ENCODE data around the gene TOMM40. TPM values are rescaled to one million over a fixed set of nuclear protein-coding genes. Genes with fewer than 3 reads are reported as not detected.
"Not testable (repeated sequence)": the region's sequence is repeated elsewhere in the genome, so short reads cannot be mapped to it uniquely, and the experiment has no call there.

TOMM40 gene
- 265 and 461 TPM in 2 replicates for total RNA-seq (2014; rRNA removed; shearing (Covaris generic); ENCODE audit: low replicate concordance)

- Histone ChIP-seq H3K9me3 (no peaks in the 10 kb centered on the region), H3K36me3 (peaks cover 51% of the 10 kb centered on the region), H3K27me3 (no peaks in the 10 kb centered on the region), H3K4me3 (peak within 1 kb of the TSS; percentile 91)
- peak; percentile 42 for DNase-seq
These were observed at the start of gene TOMM40 for GRCh38 chr19:44891016-44891882. TSS of gene TOMM40 (plus strand) at chr19:44891254. CDS start at chr19:44891416, 162 bp downstream.

- no peaks in the 10 kb centered on the region for H3K36me3 ChIP-seq
- no peaks in the 10 kb centered on the region for H3K9me3 ChIP-seq
- H3K27me3 ChIP-seq, result no peaks in the 10 kb centered on the region
- DNase-seq, result no peak
- H3K4me3 ChIP-seq, result peak overlapping the region; percentile 78
These were observed 45.8 kb upstream of the TOMM40 start for GRCh38 chr19:44845286-44845611.

DNA sequence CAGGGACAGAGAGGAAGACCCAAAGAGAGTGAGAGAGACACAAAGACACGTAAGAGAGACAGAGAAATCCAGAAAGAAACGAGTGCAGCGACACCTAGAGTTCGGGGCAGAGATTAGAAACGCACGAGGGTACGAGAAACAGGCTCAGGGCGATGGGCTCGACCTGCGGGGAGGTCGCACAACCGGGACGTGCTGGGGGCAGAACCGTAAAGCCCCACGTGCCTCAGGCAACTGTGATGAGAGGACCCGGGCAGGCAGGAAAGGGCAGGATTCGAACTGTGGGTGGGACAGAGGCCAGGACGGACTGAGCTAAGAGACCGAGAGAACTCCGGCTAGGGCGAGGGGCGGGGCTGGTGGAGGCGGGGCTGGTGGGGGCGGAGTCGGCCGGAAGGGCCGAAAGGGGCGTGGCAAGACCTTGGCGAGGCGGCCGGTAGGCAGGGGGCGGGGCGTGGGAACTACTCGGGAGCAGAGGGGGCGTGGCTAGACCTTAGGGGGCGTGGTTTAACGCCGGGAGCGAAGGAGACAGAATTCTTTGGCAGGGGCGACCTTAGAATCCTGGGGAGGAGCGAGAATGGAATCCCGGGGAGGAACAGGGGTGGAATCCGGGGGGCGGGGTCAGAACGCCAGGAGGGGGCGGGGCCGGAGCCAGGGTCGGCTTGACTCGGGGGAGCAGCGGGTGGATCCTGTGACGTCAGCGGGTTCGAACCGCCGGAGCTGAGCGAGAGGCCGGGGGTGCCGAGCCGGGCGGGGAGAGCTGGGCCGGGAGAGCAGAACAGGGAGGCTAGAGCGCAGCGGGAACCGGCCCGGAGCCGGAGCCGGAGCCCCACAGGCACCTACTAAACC is 45.2 kb upstream of the TOMM40 start, which contains the start of gene NECTIN2:
Gene NECTIN2 (plus strand): TSS at position 686 of the 843 bp plus-strand sequence. CDS start 229 bp downstream, outside the sequence.
- no peaks in the 10 kb centered on the region for H3K9me3 ChIP-seq
- H3K36me3 ChIP-seq, result no peaks in the 10 kb centered on the region
- H3K27me3 ChIP-seq, result no peaks in the 10 kb centered on the region
- peak; percentile 97 for DNase-seq
- H3K4me3 ChIP-seq, result peak within 1 kb of the TSS; percentile 78

DNA sequence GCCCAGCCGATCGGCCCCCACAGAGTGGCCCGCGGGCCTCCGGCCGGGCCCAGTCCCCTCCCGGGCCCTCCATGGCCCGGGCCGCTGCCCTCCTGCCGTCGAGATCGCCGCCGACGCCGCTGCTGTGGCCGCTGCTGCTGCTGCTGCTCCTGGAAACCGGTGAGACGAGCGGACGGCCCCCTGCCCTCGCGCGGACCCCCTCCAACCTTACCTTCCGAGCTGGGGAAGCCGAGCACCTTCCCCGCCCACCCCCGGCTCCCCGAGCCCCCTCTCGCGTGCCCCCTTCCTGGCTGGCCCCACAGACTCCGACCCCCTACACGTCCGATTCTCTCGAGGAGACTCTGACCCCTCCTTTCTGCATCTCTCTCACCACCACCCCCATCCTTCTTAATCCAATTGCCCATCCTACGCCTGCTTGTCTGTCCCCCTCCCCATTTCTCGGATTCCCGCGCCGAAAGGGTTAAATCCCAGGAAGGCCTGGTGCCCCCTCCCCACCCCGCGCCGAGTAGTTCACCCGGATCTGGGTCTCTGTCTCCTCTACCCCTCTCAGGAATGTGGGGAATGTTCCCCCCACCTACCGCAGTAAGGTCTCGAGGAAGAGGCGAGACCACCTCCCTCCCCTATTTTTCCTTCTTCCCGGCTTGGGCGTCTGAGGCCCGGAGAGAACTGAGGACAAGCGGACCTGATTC is 44.5 kb upstream of the TOMM40 start:
- DNase-seq, result peak; percentile 22
- Histone ChIP-seq H3K27me3 (no peaks in the 10 kb centered on the region), H3K4me3 (peak overlapping the region; percentile 78), H3K9me3 (no peaks in the 10 kb centered on the region), H3K36me3 (no peaks in the 10 kb centered on the region)

DNA sequence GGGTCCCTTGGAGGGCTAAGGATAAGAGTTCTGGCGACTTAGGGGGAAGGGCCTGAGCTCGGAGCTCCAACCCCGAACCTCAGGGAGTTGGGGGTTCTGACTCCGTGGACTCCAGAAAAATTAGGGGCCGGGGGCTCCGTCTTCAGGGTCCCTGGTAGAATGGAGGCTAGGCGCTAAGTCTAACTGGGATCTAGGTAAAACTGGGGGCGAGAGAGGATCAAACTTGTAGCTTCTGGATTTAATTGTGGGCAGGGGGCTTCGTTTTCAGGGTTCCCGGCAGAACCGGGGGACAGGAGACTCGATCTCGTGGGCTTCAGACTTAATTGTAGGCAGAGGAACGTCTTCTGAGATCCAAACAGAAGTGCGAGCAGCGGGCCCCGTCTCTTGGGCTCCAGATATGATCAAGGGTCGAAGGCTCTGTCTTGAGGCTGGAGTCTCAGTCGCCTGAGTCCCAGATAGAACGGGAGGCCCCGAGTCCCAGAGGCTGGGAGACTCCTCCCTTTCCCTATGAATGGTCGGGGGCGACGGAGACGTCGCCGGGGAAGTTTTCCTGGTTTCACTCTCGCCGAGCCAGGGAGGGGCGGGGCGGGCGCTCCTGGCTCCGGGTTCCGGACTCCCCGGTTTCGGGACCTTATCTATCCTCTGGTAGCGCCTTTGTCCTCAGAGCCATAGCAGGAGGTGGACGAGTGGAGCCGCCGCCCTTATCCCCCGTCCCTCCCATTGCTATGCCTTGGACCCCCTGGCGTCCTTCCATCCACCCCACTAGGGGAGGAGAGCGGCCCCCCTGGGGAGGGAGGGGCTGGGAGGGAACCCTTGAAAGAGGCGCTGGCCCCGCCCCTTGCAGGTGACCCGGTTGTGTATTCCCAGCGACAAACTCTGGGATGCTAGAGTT is 43.7 kb upstream of the TOMM40 start:
- peak; percentile 35 for DNase-seq
- H3K4me3 ChIP-seq, result peak overlapping the region; percentile 78
- H3K36me3 ChIP-seq, result no peaks in the 10 kb centered on the region
- H3K9me3 ChIP-seq, result no peaks in the 10 kb centered on the region
- H3K27me3 ChIP-seq, result no peaks in the 10 kb centered on the region

GRCh38 chr19:44848036-44848811 is 42.8 kb upstream of the TOMM40 start:
- H3K4me3 ChIP-seq, result peak overlapping the region; percentile 78
- no peaks in the 10 kb centered on the region for H3K9me3 ChIP-seq
- no peaks in the 10 kb centered on the region for H3K27me3 ChIP-seq
- no peak for DNase-seq
- no peaks in the 10 kb centered on the region for H3K36me3 ChIP-seq

- no peak for DNase-seq
- Histone ChIP-seq H3K36me3 (no peaks in the 10 kb centered on the region), H3K4me3 (no peak overlapping the region), H3K27me3 (no peaks in the 10 kb centered on the region), H3K9me3 (no peaks in the 10 kb centered on the region)
These were observed 42.1 kb upstream of the TOMM40 start for GRCh38 chr19:44848812-44849447.

DNA sequence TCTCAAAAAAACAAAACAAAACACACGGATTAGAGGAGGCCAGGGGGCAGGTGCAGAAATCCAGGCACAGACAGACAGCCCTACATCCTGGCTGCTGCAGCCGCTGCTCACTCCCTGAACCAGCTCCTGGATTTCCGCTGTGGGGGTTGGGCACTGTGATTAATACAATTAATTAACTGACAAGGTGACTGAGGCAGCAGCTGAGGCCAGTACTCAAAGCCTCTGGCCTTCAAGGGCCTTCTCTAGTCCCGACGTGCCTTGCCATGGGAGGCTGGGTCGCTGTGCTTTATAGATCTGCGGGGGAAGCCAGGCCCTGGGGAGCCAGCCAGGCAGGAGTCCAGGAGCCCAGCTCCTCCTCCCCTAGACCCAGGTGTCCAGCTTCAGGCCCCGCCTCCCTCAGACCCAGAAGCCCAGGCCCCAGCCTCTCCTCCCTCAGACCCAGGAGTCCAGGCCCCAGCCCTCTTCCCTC is 40.4 kb upstream of the TOMM40 start:
- H3K27me3 ChIP-seq, result no peaks in the 10 kb centered on the region
- no peaks in the 10 kb centered on the region for H3K36me3 ChIP-seq
- no peaks in the 10 kb centered on the region for H3K9me3 ChIP-seq
- H3K4me3 ChIP-seq, result no peak overlapping the region
- DNase-seq, result no peak

DNA sequence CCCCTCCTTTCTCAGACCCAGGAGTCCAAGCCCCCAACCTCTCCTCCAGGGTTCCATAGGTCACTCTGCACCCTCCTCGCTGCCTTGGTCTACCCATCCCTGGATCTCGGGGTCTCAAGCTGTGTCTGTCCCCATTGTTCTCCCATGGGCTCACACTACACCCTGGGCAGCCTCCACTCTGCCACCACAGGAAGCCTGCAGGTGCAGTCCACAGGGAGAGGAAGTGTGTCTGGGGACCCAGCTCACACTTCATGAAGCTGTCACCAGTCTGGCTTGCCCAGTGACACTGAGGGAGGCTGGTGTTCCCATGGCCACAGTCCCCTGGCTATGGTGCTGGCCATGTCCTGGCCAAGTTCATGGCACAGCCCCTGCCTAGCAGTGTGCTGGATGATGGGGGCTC is 39.6 kb upstream of the TOMM40 start:
- no peak for DNase-seq
- Histone ChIP-seq H3K27me3 (no peaks in the 10 kb centered on the region), H3K9me3 (no peaks in the 10 kb centered on the region), H3K4me3 (no peak overlapping the region), H3K36me3 (no peaks in the 10 kb centered on the region)

DNA sequence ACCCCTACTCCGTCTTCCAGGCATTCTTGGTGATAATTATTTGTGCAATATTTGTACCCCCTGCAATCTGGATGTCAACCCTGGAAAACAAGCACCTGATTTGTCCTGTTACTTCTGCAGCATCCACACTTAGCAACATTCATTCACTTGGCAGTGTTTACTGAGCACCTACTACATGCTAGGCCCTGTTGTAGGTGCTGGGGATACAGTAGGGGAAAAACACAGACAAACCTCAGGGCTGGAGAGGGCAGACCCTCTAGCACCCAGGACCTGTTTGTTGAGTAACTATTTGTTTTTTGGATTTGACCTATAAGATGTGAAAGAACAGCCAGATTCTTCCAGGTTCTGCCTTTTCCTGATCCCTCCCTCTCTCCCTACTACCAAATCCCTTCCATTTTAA is 35.4 kb upstream of the TOMM40 start:
- H3K36me3 ChIP-seq, result no peaks in the 10 kb centered on the region; the same call in 1 of the 2 replicates
- H3K27me3 ChIP-seq, result no peaks in the 10 kb centered on the region
- no peak overlapping the region for H3K4me3 ChIP-seq
- DNase-seq, result no peak
- H3K9me3 ChIP-seq, result no peaks in the 10 kb centered on the region

DNA sequence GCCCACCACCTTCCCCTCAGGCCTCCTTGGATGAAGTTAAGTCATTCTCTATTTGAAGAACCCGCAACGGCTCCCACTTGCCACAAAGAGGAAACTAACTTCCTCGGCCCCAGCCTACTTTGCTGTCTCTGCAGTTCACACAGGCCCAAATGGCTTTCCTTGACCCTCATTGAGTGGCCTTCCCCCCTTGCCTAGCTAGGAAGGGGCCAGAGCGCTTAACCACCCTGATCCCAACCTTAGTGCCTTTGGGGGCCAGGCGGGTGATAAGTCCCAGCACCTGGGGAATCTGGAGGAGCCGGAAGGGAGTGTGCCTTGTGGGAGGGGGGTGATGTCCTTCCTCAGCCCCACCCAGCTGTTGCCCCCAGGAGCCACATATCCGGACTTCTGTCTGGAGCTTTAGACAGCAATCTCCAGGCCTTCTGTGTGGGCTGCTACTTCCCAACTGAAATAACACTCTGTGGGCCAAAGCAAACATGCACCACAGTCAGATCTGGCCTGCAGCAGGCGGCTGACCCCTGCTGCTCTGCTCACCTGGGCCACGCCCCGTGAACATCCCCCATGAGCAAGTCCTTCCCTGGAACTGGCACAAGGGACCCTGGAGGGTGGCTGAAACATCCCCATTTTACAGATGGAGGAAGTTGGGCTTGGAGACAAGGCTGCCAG is 34.5 kb upstream of the TOMM40 start:
- Histone ChIP-seq H3K4me3 (no peak overlapping the region), H3K36me3 (peaks cover 6% of the 10 kb centered on the region; the same call in 1 of the 2 replicates), H3K27me3 (no peaks in the 10 kb centered on the region), H3K9me3 (no peaks in the 10 kb centered on the region)
- no peak for DNase-seq

DNA sequence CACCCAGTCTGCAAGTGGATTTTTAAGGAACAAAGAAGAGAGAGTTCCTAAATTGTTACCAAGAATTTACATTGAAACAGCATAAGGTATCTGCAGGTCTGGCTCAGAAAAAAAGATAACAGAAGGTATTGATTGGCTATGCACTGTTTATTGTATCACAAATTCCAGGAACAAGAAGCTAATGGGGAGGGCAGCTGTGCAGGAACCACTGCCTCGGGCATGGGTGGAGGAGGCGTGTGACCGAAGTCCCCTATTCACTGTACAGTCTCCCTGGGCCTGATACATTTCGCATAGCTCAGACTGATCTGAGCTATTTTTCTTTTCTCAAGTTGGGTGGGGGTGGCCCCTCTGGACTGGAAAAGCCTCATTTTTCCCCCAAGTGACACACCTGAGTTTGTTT is 33.2 kb upstream of the TOMM40 start:
- Histone ChIP-seq H3K9me3 (no peaks in the 10 kb centered on the region), H3K27me3 (no peaks in the 10 kb centered on the region), H3K4me3 (no peak overlapping the region), H3K36me3 (peaks cover 6% of the 10 kb centered on the region; the same call in 1 of the 2 replicates)
- no peak for DNase-seq

- not testable (repeated sequence) for H3K4me3 ChIP-seq, H3K9me3 ChIP-seq, DNase-seq, H3K27me3 ChIP-seq, H3K36me3 ChIP-seq
These were observed 29.5 kb upstream of the TOMM40 start for GRCh38 chr19:44861576-44861975.

- peaks cover 7% of the 10 kb centered on the region for H3K36me3 ChIP-seq
- H3K9me3 ChIP-seq, result no peaks in the 10 kb centered on the region
- no peaks in the 10 kb centered on the region for H3K27me3 ChIP-seq
These were observed 27.1 kb upstream of the TOMM40 start for GRCh38 chr19:44863990-44864389.

More at GRCh38 chr19:44863990-44864389, 27.1 kb upstream of the TOMM40 start:
- no peak for DNase-seq
- H3K4me3 ChIP-seq, result no peak overlapping the region

Measured in MG63 (cell line).